ENCODE results near the gene NTN5. TPM values are rescaled to one million over a fixed set of nuclear protein-coding genes. Genes with fewer than 3 reads are reported as not detected.

NTN5 gene
- total RNA-seq, 1 donor from 2014 or later = 0.75 TPM

DNA sequence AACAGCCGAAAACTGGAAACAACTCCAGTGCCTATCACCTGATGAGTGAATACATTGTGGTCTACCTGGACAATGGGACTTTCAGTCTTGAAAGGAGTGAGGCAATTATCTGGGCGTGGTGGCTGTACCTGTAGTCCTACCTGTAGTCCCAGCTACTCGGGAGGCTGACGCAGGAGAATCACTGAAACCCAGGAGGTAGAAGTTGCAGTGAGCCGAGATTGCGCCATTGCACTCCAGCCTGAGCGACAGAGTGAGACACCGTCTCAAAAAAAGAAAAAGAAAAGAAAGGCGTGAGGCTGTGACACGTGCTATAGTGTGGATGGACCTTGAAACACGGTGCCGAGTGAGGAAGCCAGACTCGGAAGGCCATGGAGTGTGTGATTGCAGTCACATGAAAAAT is 4.1 kb upstream of the NTN5 start:
- no peak for DNase-seq (ENCODE audit: low read depth, low spot score)
- Mint-ChIP-seq H3K27me3 (ENCODE audit: low read depth) (no peaks in the 10 kb centered on the region), H3K4me1 (peaks cover 21% of the 10 kb centered on the region), H3K36me3 (ENCODE audit: low read depth) (no peaks in the 10 kb centered on the region), H3K9me3 (no peaks in the 10 kb centered on the region), H3K4me3 (no peak overlapping the region), H3K27ac (ENCODE audit: unreplicated experiment) (no peak overlapping the region)
- TF ChIP-seq, protein P1, sequence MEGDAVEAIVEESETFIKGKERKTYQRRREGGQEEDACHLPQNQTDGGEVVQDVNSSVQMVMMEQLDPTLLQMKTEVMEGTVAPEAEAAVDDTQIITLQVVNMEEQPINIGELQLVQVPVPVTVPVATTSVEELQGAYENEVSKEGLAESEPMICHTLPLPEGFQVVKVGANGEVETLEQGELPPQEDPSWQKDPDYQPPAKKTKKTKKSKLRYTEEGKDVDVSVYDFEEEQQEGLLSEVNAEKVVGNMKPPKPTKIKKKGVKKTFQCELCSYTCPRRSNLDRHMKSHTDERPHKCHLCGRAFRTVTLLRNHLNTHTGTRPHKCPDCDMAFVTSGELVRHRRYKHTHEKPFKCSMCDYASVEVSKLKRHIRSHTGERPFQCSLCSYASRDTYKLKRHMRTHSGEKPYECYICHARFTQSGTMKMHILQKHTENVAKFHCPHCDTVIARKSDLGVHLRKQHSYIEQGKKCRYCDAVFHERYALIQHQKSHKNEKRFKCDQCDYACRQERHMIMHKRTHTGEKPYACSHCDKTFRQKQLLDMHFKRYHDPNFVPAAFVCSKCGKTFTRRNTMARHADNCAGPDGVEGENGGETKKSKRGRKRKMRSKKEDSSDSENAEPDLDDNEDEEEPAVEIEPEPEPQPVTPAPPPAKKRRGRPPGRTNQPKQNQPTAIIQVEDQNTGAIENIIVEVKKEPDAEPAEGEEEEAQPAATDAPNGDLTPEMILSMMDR (conservative IDR thresholded peaks at IDR 0.05) = no peak

DNA sequence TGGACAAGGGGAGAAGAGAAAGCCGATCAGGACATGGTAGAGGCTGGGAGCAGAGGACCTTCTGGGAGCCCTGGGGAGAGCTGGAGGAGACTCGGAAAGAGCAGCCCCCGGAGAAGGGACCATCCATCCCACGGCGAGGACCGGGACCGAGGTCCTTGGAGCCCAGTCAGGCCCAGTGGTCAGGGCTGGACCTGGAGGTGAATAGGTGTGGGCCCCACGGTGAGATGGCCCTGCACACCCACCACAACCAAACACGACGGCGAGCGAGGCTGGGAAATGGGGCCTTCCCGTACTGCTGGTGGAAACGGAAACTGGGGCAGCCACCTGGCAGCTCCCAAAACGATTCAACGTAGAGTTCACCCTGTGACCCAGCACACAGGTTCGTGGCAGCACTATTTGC is 3.7 kb upstream of the NTN5 start:
- Mint-ChIP-seq H3K9me3 (no peaks in the 10 kb centered on the region), H3K36me3 (ENCODE audit: low read depth) (no peaks in the 10 kb centered on the region)
- TF ChIP-seq, protein P1 (conservative IDR thresholded peaks at IDR 0.05) = no peak

DNA sequence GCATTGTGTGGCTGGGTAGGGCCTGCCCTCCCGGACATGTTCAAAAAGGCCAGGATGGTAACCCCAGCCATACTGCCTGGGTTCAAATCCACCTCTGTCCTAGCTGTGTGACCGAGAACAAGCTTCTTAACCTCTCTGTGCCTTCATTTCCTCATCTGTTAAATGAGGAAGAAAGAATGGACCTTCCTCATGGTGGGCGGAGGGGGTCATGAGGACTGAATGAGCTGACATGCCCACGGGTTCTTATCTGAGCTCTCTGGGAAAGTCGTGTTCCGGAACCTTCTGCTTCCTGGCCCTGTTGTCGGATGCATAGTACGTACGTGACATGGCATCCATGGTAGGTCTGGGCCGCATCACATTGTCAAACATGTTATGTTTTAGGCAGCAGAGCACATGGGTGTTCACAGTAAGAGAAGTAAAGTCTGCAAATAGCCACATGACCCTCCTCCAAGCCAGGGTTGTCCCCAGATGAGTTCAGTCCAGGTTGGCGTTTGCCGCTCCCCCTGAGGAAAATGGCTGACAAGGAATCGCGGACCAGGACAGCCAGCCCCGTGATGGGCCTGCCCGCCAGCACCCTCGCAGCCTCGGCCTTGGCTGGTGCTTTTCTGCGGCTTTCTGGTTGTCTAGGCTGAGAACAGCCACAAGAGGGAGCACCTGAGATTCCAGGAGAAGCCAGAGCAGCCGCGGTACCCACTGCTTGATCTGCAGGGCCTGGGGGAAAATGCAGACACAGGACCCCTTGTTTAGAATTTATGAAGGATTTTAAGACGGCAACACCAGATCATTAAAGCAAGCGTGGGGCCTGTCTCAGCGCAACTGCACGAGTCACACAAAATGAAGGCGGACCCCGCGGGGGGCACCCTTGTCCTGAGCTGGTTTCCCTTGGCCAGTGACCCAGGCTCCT is 2.4 kb upstream of the NTN5 start:
- Mint-ChIP-seq H3K27ac (ENCODE audit: unreplicated experiment) (peak overlapping the region; percentile 86), H3K27me3 (ENCODE audit: low read depth) (no peaks in the 10 kb centered on the region), H3K4me1 (peaks cover 25% of the 10 kb centered on the region), H3K36me3 (ENCODE audit: low read depth) (no peaks in the 10 kb centered on the region), H3K9me3 (no peaks in the 10 kb centered on the region), H3K4me3 (peak overlapping the region; percentile 29)
- TF ChIP-seq, protein P1 (conservative IDR thresholded peaks at IDR 0.05) = peak; percentile 89
- DNase-seq (ENCODE audit: low read depth, low spot score) = peak; percentile 88

More for the DNA sequence above, 3.7 kb upstream of the NTN5 start:
- H3K27ac Mint-ChIP-seq (ENCODE audit: unreplicated experiment) = no peak overlapping the region
- DNase-seq (ENCODE audit: low read depth, low spot score) = no peak
- H3K4me1 Mint-ChIP-seq = peaks cover 21% of the 10 kb centered on the region
- no peak overlapping the region for H3K4me3 Mint-ChIP-seq
- no peaks in the 10 kb centered on the region for H3K27me3 Mint-ChIP-seq (ENCODE audit: low read depth)

DNA sequence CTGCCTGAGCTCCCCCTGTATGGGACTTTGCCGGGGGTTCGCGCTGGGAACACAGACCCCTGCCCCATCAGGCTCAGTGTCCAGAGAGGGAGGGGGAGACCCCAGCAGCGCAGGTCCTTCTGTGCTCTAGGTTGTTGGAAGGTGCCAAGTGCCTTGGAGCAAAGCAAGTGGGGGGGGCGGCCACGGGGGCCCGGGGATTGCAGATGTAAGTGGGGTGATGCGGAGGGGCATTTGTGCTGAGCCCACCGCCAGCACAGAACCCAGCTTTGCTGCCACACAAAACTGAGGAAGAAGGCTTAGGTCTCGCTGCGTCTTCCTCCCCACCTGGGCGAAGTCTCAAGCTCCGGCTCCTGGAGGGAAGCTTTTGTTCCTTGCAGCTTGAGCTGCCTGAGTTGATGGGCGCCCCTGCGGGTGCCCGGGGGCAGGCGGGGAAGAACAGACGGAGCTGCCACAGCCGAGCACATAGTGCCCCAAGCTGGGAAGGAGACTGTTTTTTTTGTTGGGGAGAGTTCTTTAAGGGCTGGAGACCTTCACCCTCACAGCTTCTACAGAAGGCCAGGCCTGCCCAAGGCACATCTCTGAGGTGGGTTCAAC is 1.5 kb upstream of the NTN5 start:
- Mint-ChIP-seq H3K4me1 (peaks cover 25% of the 10 kb centered on the region), H3K27ac (ENCODE audit: unreplicated experiment) (no peak overlapping the region), H3K4me3 (no peak overlapping the region), H3K9me3 (peaks cover 4% of the 10 kb centered on the region), H3K36me3 (ENCODE audit: low read depth) (no peaks in the 10 kb centered on the region), H3K27me3 (ENCODE audit: low read depth) (no peaks in the 10 kb centered on the region)
- TF ChIP-seq, protein P1 (conservative IDR thresholded peaks at IDR 0.05) = no peak
- DNase-seq (ENCODE audit: low read depth, low spot score) = no peak

DNA sequence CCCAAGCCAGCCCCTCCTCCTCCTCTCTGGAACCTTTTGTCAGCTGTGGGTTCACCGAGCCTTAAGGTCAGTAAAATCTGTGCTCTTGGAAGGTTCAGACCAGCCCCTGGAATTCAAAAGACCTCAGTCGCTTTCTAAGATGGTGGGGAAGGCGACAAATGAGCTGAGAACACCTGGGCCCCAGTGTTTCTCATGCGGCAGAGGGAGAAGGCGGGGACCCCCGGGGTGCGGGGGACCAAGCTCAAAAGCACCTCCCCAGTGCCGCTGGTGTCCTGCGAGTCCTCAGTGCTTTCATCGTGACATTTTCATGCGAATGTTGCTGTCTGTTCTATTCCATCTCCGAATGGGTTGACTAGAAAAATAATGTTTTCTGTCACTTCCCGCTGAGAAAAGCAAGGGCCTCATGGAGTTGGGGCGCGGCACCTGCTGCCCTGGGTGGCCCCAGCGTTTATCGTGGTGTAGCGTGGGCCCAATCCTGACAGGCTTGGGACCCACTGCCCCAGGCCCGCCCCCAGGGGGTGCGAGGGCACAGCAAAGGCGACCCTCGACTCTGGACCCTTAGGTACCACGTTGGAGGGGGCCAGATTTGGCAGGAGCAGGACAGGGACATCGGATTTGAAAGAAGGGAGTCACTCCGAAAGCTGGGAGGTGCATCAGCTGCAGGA is 751 bp upstream of the NTN5 start:
- peaks cover 25% of the 10 kb centered on the region for H3K4me1 Mint-ChIP-seq
- no peaks in the 10 kb centered on the region for H3K27me3 Mint-ChIP-seq (ENCODE audit: low read depth)
- no peak for DNase-seq (ENCODE audit: low read depth, low spot score)
- peak overlapping the region; percentile 75 for H3K27ac Mint-ChIP-seq (ENCODE audit: unreplicated experiment)
- H3K36me3 Mint-ChIP-seq (ENCODE audit: low read depth) = no peaks in the 10 kb centered on the region
- peaks cover 7% of the 10 kb centered on the region for H3K9me3 Mint-ChIP-seq
- TF ChIP-seq, protein P1 (conservative IDR thresholded peaks at IDR 0.05) = no peak
- H3K4me3 Mint-ChIP-seq = no peak overlapping the region

Data from neural crest cell (in vitro differentiated cells).